Measurements from ENCODE around the gene FCGR2B.
"Not testable (repeated sequence)": the region's sequence is repeated elsewhere in the genome, so short reads cannot be mapped to it uniquely, and the experiment has no call there.

Gene FCGR2B

DNA sequence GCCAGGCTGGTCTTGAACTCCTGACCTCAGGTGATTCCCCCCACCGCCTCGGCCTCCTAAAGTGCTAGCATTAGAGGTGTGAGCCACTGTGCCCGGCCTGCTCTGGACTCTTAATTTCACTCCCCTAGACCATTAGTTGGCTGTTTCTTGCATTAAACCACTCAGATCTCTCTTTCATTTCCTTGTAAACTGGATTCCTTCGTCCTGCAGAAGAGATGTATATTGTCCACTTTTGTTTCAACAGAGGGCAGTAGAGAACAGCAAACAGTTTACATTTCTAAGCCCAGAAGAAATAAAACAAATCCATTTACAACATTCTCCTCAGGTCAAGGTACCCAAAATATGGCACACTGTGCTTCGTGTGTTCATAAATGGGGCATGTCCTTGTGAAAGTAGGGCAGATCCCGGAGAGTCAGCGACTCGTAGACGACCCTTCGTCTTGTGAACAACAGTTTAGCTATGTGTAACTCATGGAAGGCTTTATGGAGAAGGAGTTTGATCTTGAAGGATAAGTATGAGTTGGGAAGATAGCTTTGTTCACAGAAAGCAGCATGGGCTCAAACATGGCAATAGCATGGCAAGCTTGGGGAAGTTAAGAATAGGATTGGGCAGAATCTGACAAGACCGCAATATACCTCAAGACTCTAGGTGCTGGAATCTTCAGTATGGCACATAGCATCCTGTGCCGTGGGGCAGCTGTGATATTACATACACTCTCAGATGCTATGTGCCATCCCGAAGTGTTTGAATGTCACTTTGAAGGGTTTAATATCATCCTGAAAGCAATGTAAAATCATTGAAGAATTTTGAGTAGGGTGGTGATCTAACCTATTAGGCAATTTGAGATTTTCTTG lies 15.2 kb upstream of the FCGR2B start:
- not testable (repeated sequence) for DNase-seq

- DNase-seq, result not testable (repeated sequence)
Measured at GRCh38 chr1:161653541-161653940, 9.4 kb upstream of the FCGR2B start.

DNA sequence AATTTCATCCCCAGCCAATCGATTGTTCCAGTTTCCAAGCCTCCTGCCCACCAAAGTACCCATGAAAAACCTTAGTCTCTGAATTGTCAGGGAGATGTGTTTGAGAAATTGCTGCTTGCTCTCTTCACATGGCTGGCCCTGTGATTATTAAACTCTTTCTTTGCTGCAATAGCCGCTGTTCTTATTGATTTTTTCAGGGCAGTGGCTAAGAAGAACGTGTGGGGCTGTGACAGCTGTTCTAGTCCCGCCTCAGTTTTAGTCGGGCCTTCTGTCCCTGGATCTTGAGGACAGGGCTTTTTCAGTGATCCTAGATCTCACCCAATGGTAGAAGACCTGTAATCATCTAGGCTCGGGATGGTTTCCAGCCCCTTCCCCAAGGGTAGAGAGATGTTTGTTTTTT lies 9.0 kb upstream of the FCGR2B start:
- not testable (repeated sequence) for DNase-seq

DNA sequence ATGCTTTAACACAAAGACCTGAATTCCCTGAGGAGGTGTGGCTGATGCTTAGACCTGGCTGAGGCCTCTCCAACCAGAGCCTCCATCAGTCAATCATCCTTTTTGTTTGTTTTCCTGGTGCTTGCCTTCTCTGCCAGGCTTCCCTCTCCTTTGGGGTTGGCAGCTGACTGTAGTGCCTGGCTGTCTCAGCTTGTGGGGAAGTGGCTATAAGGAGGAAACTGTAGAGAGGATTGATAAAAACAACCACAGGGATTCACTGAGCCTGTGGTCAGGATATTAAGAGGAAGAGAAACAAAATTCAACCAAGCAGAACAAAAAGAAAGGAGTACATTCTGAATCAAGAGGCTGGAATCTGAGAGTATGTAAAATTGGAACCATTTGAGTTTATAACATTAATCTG lies 4.4 kb upstream of the FCGR2B start:
- not testable (repeated sequence) for DNase-seq

DNA sequence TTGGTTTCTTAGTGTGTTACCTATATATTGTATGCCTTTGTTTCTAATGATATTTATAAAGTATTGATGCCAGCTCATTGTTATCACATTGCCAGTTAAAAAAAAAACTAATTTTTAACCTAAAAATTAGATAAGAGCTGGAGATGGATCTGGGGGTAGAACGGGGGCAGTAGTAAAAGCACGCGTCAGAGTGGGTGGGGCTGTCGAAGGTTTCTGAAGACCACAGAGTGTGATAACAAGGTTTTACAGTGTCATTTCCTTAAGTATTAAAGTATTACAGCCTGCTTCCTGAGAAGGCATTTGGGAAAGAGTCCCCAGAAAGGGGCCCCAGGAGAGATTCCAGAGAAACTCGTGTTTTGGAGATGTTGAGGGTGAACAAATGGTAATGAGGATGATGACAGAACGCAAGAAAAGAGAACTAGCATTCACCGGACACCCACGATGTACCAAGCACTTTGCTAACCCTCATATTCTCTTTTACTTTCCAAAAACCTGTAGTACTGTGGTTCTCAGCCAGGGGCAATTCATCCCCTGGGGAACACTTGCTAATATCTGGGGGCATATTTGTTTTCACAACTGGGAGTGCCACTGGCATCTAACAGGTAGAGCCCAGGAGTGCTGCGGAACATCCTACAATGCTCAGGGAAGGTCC lies 1.2 kb upstream of the FCGR2B start:
- not testable (repeated sequence) for DNase-seq

- not testable (repeated sequence) for DNase-seq
Measured at GRCh38 chr1:161663569-161663968, 626 bp downstream of the FCGR2B start.

GRCh38 chr1:161664689-161665088 lies 1.7 kb downstream of the FCGR2B start:
- DNase-seq, result not testable (repeated sequence)

- DNase-seq, result not testable (repeated sequence)
Measured at GRCh38 chr1:161671045-161672020, 8.4 kb downstream of the FCGR2B start.

- DNase-seq, result not testable (repeated sequence)
Measured at GRCh38 chr1:161673437-161673836, 10.5 kb downstream of the FCGR2B start.

- not testable (repeated sequence) for DNase-seq
Measured at GRCh38 chr1:161674447-161674846, 11.5 kb downstream of the FCGR2B start.

DNA sequence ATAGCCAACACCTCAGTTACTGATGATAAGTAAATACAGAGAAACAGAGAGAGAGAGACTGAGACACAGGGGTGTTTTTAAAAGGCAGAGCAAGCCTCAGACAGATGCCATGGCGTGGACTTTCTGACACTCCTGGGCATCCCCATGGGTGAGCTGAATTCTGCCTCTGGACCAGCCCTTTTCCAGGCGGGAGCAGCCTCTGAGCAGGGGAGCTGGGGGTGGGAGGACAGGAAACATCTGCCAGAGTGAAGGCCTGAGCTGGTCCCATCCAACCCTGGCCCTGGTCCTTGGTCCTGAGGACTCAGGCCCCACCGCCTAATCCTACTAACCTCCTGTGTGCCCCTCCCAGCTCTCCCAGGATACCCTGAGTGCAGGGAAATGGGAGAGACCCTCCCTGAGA lies 12.0 kb downstream of the FCGR2B start:
- not testable (repeated sequence) for DNase-seq

- no peak for DNase-seq
Measured at GRCh38 chr1:161676441-161676840, 13.5 kb downstream of the FCGR2B start.

DNA sequence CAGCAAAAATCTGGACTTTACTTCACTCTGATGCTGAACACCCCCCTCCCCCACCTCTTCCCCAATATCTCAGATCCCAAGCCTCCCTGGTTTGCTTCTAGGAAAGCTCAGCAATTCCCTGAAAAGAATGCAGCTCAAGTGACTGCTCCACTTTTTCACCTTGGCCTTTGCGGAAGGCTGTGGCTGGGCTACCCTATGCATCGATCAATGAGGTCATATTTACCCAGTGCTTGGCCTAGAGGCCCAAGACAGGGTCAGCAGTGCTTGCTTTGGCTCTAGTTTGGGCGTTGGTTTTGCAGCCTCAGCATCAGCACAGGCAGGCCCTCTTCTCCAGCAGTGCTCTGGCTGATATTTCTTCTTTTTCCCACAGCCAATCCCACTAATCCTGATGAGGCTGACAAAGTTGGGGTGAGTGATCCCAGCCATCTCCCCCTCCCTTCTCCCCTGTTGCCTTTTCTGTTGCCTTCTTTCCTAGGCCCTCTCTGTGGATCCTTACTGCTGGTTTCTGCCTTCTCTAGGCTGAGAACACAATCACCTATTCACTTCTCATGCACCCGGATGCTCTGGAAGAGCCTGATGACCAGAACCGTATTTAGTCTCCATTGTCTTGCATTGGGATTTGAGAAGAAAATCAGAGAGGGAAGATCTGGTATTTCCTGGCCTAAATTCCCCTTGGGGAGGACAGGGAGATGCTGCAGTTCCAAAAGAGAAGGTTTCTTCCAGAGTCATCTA lies 14.2 kb downstream of the FCGR2B start:
- DNase-seq, result no peak

GRCh38 chr1:161678500-161678899 lies 15.6 kb downstream of the FCGR2B start:
- DNase-seq, result no peak

DNA sequence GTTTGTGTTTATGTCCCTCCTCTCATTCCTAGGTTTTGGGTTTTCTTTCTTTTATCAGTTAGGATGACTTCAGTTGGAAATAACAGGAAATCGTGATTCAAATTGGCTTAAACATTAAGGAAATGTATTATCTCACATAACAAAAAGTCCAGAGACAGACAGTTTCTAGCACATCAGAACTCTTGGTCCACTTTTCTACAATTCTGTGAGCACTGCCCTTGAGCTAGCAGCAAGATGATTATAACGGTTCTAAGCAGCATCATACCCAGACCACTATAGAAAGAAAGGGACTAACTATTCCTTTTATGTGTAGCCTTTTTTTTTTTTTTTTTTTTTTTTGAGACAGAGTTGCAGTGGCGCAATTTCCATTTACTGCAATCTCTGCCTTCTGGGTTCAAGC lies 18.9 kb downstream of the FCGR2B start:
- no peak for DNase-seq

DNA sequence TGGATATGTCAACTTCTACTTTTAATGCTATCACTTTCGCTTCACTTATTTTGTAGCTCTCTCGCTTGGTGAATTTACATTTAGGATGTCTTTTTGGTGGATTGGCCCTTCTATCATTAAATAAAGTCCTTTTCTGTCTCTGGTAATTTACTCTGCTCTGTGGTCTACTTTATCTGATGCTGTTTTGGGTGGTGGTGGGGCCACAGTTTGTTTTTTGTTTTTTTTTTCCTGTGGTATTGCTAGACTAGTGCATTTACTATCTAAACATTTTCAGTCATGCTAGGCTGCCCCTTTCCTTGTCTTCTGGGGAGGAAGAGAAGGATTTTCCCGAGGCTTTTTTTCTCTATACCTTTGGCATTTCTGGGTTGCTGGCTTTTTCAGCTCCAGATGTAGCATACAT lies 26.0 kb downstream of the FCGR2B start:
- DNase-seq, result no peak

GRCh38 chr1:161691846-161692245 lies 28.9 kb downstream of the FCGR2B start:
- no peak for DNase-seq

DNA sequence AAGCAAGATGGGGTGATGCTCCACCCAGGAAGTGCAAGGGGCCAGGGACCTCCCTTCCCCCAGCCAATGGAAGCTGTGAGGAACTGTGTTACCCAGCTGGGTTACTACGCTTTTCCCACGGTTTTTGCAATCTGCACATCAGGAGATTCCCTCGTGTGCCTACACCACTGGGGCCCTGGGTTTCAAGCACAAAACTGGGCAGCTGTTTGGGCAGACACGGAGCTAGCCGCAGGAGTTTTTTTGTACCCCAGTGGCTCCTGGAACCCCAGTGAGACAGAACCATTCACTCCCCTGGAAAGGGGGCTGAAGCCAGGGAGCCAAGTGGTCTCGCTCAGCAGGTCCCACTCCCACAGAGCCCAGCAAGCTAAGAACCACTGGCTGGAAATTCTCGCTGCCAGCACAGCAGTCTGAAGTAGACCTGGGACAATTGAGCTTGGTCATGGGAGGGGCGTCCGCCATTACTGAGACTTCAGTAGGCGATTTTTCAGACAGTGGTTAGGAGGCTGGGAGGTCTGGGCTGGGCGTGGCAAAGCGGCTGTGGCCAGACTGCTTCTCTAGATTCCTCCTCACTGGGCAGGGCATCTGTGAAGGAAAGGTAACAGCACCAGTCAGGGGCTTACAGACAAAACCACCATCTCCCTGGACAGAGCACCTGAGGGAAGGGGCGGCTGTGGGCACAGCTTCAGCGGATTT lies 30.2 kb downstream of the FCGR2B start:
- DNase-seq, result not testable (repeated sequence)

- DNase-seq, result not testable (repeated sequence)
Measured at GRCh38 chr1:161698302-161698701, 35.4 kb downstream of the FCGR2B start.

- no peak for DNase-seq
Measured at GRCh38 chr1:161702250-161702649, 39.3 kb downstream of the FCGR2B start.

GRCh38 chr1:161705537-161705936 lies 42.6 kb downstream of the FCGR2B start:
- no peak for DNase-seq

GRCh38 chr1:161706113-161706481 lies 43.2 kb downstream of the FCGR2B start:
- DNase-seq, result no peak
